DOHH2 (cell line): ENCODE data around the gene MBOAT7.

ENCODE experiments used
- CTCF ChIP-seq: fragments of 200-600 bp; sonication (generic); IDR thresholded peaks from one replicate; pipeline ENCODE4 v1.5.1; 2014; ENCODE audit warnings: antibody characterized with exemption, mild to moderate bottlenecking, low read depth, low read length; ENCODE audit not compliant: poor library complexity, severe bottlenecking
- EZH2phosphoT487 ChIP-seq: fragments of 200-600 bp; sonication (generic); IDR thresholded peaks from 2 replicates; pipeline ENCODE4 v1.6.1; 2017; ENCODE audit warnings: borderline replicate concordance, mild to moderate bottlenecking, antibody characterized with exemption, low read length, moderate library complexity, mixed read lengths

GRCh38 chr19:54138489-54139256, 50.7 kb downstream of the MBOAT7 start:
- TF ChIP-seq CTCF (no peak), EZH2phosphoT487 (no peak)
